HepG2 (cell line): ENCODE measurements around the gene ZNF586. TPM values are rescaled to one million over a fixed set of nuclear protein-coding genes. Genes with fewer than 3 reads are reported as not detected.
A peak's percentile ranks its signal among the peaks of the same experiment; 100 is the strongest.

Experiments
- ATM ChIP-seq: fragments of 450-650 bp; IDR thresholded peaks from 2 replicates; pipeline ENCODE4 v1.7.1; 2017; ENCODE audit warnings: mild to moderate bottlenecking, borderline replicate concordance
- CBX5 ChIP-seq: sonication (generic); formaldehyde crosslinking; IDR thresholded peaks from 2 replicates; pipeline ENCODE4 v1.4.0; 2020; ENCODE audit warnings: missing genetic modification reagents, borderline replicate concordance
- GFI1 ChIP-seq: sonication (generic); formaldehyde crosslinking; IDR thresholded peaks from 2 replicates; pipeline ENCODE4 v1.5.0; 2020; ENCODE audit warnings: missing genetic modification reagents, mild to moderate bottlenecking, borderline replicate concordance
- MED1 ChIP-seq: sonication (generic); formaldehyde crosslinking; IDR thresholded peaks from 2 replicates; pipeline ENCODE4 v1.4.0; 2020; ENCODE audit warnings: missing genetic modification reagents
- MLXIP ChIP-seq: sonication (generic); formaldehyde crosslinking; IDR thresholded peaks from 2 replicates; pipeline ENCODE4 v1.9.0; 2021; ENCODE audit warnings: missing genetic modification reagents, borderline replicate concordance
- NPAS2 ChIP-seq: sonication (generic); formaldehyde crosslinking; IDR thresholded peaks from 2 replicates; pipeline ENCODE4 v1.8.0; 2022; ENCODE audit warnings: mild to moderate bottlenecking, missing genetic modification reagents, borderline replicate concordance
- SYNCRIP ChIP-seq: fragments of 200-400 bp; formaldehyde crosslinking; IDR thresholded peaks from 2 replicates; pipeline ENCODE4 v1.6.1; 2018; ENCODE audit warnings: mild to moderate bottlenecking, low read depth, low read length; ENCODE audit not compliant: insufficient read depth
- TFAP4 ChIP-seq: sonication (generic); IDR thresholded peaks from 2 replicates; pipeline ENCODE4 v1.6.1; 2016; ENCODE audit warnings: low read depth, borderline replicate concordance
- ZNF367 ChIP-seq: sonication (generic); formaldehyde crosslinking; IDR thresholded peaks from 2 replicates; pipeline ENCODE4 v1.4.0; 2020; ENCODE audit warnings: missing genetic modification reagents, borderline replicate concordance
- ZNF709 ChIP-seq: sonication (generic); formaldehyde crosslinking; IDR thresholded peaks from 2 replicates; pipeline ENCODE4 v1.5.0; 2020; ENCODE audit warnings: mild to moderate bottlenecking, missing genetic modification reagents
- ZNF772 ChIP-seq: sonication (generic); formaldehyde crosslinking; IDR thresholded peaks from 2 replicates; pipeline ENCODE4 v1.5.0; 2020; ENCODE audit warnings: mild to moderate bottlenecking, missing genetic modification reagents
- ZNF780A ChIP-seq: sonication (generic); formaldehyde crosslinking; IDR thresholded peaks from 2 replicates; pipeline ENCODE4 v1.8.0; 2022; ENCODE audit warnings: mild to moderate bottlenecking, missing genetic modification reagents, moderate library complexity
- ZNF83 ChIP-seq: sonication (generic); formaldehyde crosslinking; IDR thresholded peaks from 2 replicates; pipeline ENCODE4 v1.4.0; 2020; ENCODE audit warnings: missing genetic modification reagents, mild to moderate bottlenecking, borderline replicate concordance
- ZSCAN25 ChIP-seq: sonication (generic); formaldehyde crosslinking; IDR thresholded peaks from 2 replicates; pipeline ENCODE4 v1.8.0; 2022; ENCODE audit warnings: mild to moderate bottlenecking, missing genetic modification reagents
- ZSCAN29 ChIP-seq: sonication (generic); formaldehyde crosslinking; conservative IDR thresholded peaks from 2 replicates; pipeline ENCODE4 v1.4.0; 2020; ENCODE audit warnings: mild to moderate bottlenecking, missing genetic modification reagents
- ZSCAN31 ChIP-seq: sonication (generic); formaldehyde crosslinking; IDR thresholded peaks from 2 replicates; pipeline ENCODE4 v1.5.0; 2020; ENCODE audit warnings: low read depth, mild to moderate bottlenecking, missing genetic modification reagents
- polyA plus RNA-seq, 8 experiments: library from polyadenylated mRNA; depleted of rRNA in 3 of 8; stranded (reverse) in 7 of 8; unstranded in 1 of 8; fragments of >200 nt; fragmentation: Illumina TruSeq in 4 of 8; extraction: Trizol in 4 of 8; gene quantifications; 2 replicates each; pipeline versions ENCODE4 v1.2.1 to v1.2.3, GENCODE V29; 2011 to 2016; ENCODE audit warnings: low read depth in 4 of 8, missing spikeins in 1 of 8, mixed read lengths in 1 of 8; ENCODE audit not compliant: insufficient read depth in 1 of 8
- total RNA-seq, 5 experiments: library from RNA; depleted of rRNA; stranded (reverse); fragments of >200 nt; fragmentation: Illumina TruSeq; extraction: Trizol; gene quantifications; 2 replicates each; pipeline ENCODE4 v1.2.3, GENCODE V29; 2016; ENCODE audit warnings: low read depth in 1 of 5
- TF ChIP-seq, protein P1 (sequence below): sonication (generic); formaldehyde crosslinking; IDR thresholded peaks from 2 replicates; pipeline ENCODE4 v1.4.0; 2020; ENCODE audit warnings: missing genetic modification reagents
- TF ChIP-seq, protein P2 (sequence below): sonication (generic); formaldehyde crosslinking; IDR thresholded peaks from 2 replicates; pipeline ENCODE4 v1.5.0; 2020; ENCODE audit warnings: mild to moderate bottlenecking, missing genetic modification reagents, moderate library complexity
- TF ChIP-seq, protein P3 (sequence below): sonication (generic); formaldehyde crosslinking; IDR thresholded peaks from 2 replicates; pipeline ENCODE4 v1.4.0; 2020; ENCODE audit warnings: missing genetic modification reagents; ENCODE audit errors: not compliant biosample characterization
- TF ChIP-seq, protein P4 (sequence below): IDR thresholded peaks from 2 replicates; pipeline ENCODE4 v1.6.1; 2016; ENCODE audit warnings: low read depth, control low read depth

ZNF586 gene
- total and polyA plus RNA-seq, 2 of the 13 experiments (the other 11 are each of a cell fraction or from before 2014, with no cell fraction given), result 0.50 to 3.4 TPM

DNA sequence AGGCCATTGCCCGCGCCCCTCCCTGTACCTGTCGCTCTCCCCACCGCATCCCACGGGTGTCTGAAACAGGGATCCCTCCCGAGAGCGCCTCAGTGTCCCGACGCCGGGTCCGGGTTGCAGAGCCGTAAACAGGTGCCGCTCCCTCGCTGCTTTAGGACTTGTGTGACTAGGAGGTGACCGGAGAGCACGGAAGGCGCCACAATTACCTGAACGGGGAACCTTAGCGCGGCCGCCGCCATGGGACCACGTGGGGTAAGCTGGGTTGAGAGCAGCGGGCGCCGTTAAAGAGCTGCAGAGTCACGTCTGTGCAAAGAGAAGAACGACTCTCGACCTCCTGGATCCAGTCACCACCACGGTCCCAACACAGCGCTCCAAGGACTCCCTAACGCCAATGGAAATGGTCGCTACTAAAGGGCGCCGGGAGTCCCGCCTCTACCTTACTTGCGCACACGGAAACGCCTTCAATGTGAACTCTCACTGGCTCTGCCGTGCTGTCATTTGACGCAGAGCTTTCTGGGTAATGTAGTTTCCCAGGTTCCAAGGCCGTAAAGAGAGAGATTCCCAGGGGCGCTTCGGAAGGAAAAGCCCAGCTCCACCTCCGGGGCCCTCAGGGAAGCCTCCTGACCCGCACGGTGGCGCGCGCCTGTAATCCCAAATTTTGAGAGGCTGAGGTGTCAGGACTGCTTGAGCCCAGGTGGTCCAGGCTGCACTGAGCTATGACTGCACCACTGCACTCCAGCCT, 45.2 kb downstream of the ZNF586 start, which contains the start of gene ZNF552 (continued):
- TF ChIP-seq ZNF772, result peak; percentile 75; the same call in 1 of the 2 replicates
- TF ChIP-seq, protein P1, sequence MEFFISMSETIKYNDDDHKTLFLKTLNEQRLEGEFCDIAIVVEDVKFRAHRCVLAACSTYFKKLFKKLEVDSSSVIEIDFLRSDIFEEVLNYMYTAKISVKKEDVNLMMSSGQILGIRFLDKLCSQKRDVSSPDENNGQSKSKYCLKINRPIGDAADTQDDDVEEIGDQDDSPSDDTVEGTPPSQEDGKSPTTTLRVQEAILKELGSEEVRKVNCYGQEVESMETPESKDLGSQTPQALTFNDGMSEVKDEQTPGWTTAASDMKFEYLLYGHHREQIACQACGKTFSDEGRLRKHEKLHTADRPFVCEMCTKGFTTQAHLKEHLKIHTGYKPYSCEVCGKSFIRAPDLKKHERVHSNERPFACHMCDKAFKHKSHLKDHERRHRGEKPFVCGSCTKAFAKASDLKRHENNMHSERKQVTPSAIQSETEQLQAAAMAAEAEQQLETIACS (CRISPR knock-in tag), result no peak
- no peak for TF ChIP-seq ZNF709
- no peak for TF ChIP-seq GFI1 (CRISPR knock-in tag)
- no peak for TF ChIP-seq CBX5
- TF ChIP-seq ZNF83, result no peak
- TF ChIP-seq, protein P2, sequence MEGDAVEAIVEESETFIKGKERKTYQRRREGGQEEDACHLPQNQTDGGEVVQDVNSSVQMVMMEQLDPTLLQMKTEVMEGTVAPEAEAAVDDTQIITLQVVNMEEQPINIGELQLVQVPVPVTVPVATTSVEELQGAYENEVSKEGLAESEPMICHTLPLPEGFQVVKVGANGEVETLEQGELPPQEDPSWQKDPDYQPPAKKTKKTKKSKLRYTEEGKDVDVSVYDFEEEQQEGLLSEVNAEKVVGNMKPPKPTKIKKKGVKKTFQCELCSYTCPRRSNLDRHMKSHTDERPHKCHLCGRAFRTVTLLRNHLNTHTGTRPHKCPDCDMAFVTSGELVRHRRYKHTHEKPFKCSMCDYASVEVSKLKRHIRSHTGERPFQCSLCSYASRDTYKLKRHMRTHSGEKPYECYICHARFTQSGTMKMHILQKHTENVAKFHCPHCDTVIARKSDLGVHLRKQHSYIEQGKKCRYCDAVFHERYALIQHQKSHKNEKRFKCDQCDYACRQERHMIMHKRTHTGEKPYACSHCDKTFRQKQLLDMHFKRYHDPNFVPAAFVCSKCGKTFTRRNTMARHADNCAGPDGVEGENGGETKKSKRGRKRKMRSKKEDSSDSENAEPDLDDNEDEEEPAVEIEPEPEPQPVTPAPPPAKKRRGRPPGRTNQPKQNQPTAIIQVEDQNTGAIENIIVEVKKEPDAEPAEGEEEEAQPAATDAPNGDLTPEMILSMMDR, result peak; percentile 44
- no peak for TF ChIP-seq ZSCAN29
- TF ChIP-seq ATM, result no peak
- no peak for TF ChIP-seq ZNF780A (CRISPR knock-in tag)
- TF ChIP-seq MLXIP (CRISPR knock-in tag), result no peak
- TF ChIP-seq MED1, result peak; percentile 42
- TF ChIP-seq, protein P3, sequence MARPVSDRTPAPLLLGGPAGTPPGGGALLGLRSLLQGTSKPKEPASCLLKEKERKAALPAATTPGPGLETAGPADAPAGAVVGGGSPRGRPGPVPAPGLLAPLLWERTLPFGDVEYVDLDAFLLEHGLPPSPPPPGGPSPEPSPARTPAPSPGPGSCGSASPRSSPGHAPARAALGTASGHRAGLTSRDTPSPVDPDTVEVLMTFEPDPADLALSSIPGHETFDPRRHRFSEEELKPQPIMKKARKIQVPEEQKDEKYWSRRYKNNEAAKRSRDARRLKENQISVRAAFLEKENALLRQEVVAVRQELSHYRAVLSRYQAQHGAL (CRISPR knock-in tag), result no peak
- TF ChIP-seq, protein P4, sequence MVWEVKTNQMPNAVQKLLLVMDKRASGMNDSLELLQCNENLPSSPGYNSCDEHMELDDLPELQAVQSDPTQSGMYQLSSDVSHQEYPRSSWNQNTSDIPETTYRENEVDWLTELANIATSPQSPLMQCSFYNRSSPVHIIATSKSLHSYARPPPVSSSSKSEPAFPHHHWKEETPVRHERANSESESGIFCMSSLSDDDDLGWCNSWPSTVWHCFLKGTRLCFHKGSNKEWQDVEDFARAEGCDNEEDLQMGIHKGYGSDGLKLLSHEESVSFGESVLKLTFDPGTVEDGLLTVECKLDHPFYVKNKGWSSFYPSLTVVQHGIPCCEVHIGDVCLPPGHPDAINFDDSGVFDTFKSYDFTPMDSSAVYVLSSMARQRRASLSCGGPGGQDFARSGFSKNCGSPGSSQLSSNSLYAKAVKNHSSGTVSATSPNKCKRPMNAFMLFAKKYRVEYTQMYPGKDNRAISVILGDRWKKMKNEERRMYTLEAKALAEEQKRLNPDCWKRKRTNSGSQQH (CRISPR knock-in tag), result peak; percentile 53; the same call in 1 of the 2 replicates
- 0 out of 2 replicates have a peak, but pooled peaks have one; percentile 72 for TF ChIP-seq ZSCAN31 (CRISPR knock-in tag)
- no peak for TF ChIP-seq ZNF367
- TF ChIP-seq ZSCAN25 (CRISPR knock-in tag), result 0 out of 2 replicates have a peak, but pooled peaks have one; percentile 12
- TF ChIP-seq SYNCRIP, result no peak
- TF ChIP-seq TFAP4, result no peak
- TF ChIP-seq NPAS2 (CRISPR knock-in tag), result no peak
